Calu3 (cell line): ENCODE results near the gene MYLK. TPM values are rescaled to one million over a fixed set of nuclear protein-coding genes. Genes with fewer than 3 reads are reported as not detected.

Experiments
- BruUV-seq: library from RNA; stranded (reverse); fragments of 400-500 nt; replicated peaks from 2 replicates; lab custom pipeline; 2021; lab: Mats Ljungman, UMichigan
- CTCF ChIA-PET: fragments of 300-600 bp; sonication (Branson Sonifier 250); formaldehyde crosslinking; loops from one replicate; lab custom pipeline; 2022; ENCODE audit warnings: antibody characterized with exemption; lab: Charles Lee
- DNase-seq: peaks from one replicate; pipeline ENCODE4 v3.0.0; 2022
- H3K27ac Mint-ChIP-seq: one replicate; pipeline ENCODE4 v1.8.0; 2022; ENCODE audit warnings: mixed read lengths; ENCODE audit not compliant: unreplicated experiment
- H3K27me3 Mint-ChIP-seq: one replicate; pipeline ENCODE4 v1.8.0; 2022; ENCODE audit warnings: mixed read lengths; ENCODE audit not compliant: unreplicated experiment
- H3K36me3 Mint-ChIP-seq: one replicate; pipeline ENCODE4 v1.8.0; 2022; ENCODE audit warnings: mild to moderate bottlenecking, moderate library complexity, mixed read lengths; ENCODE audit not compliant: insufficient read depth, unreplicated experiment
- H3K4me1 Mint-ChIP-seq: one replicate; pipeline ENCODE4 v1.8.0; 2022; ENCODE audit warnings: mild to moderate bottlenecking, low read depth, mixed read lengths; ENCODE audit not compliant: unreplicated experiment
- H3K4me3 Mint-ChIP-seq: one replicate; pipeline ENCODE4 v1.8.0; 2022; ENCODE audit warnings: mild to moderate bottlenecking, low read depth, moderate library complexity, mixed read lengths; ENCODE audit not compliant: unreplicated experiment
- H3K9me3 Mint-ChIP-seq: one replicate; pipeline ENCODE4 v1.8.0; 2022; ENCODE audit warnings: low read depth, mixed read lengths; ENCODE audit not compliant: unreplicated experiment
- intact Hi-C: fragments of 100-400 bp; cut with micrococcal nuclease; formaldehyde crosslinking; loops from one replicate; pipeline ENCODE4 v1.10.0; 2022; ENCODE audit not compliant: unreplicated experiment
- total RNA-seq: library from RNA; stranded (reverse); gene quantifications from 2 replicates; pipeline ENCODE4 v1.2.3, GENCODE V29; 2022
- TF ChIP-seq, protein P1 (sequence below): fragments of 200-600 bp; IDR thresholded peaks from one replicate; pipeline ENCODE4 v1.8.0; 2022; ENCODE audit warnings: antibody characterized with exemption; ENCODE audit not compliant: unreplicated experiment

Gene MYLK
- total RNA-seq, 1 experiment from 2014 or later: 10.7 TPM

GRCh38 chr3:123909785-123910184, 25.7 kb upstream of the MYLK start:
- no TSS peak for BruUV-seq
- intact Hi-C loops: no loop called here
- no peak for DNase-seq
- Mint-ChIP-seq H3K27ac (no peak overlapping the region), H3K4me1 (no peaks in the 10 kb centered on the region), H3K4me3 (no peak overlapping the region), H3K9me3 (no peaks in the 10 kb centered on the region), H3K36me3 (no peaks in the 10 kb centered on the region), H3K27me3 (no peaks in the 10 kb centered on the region)
- TF ChIP-seq, protein P1, sequence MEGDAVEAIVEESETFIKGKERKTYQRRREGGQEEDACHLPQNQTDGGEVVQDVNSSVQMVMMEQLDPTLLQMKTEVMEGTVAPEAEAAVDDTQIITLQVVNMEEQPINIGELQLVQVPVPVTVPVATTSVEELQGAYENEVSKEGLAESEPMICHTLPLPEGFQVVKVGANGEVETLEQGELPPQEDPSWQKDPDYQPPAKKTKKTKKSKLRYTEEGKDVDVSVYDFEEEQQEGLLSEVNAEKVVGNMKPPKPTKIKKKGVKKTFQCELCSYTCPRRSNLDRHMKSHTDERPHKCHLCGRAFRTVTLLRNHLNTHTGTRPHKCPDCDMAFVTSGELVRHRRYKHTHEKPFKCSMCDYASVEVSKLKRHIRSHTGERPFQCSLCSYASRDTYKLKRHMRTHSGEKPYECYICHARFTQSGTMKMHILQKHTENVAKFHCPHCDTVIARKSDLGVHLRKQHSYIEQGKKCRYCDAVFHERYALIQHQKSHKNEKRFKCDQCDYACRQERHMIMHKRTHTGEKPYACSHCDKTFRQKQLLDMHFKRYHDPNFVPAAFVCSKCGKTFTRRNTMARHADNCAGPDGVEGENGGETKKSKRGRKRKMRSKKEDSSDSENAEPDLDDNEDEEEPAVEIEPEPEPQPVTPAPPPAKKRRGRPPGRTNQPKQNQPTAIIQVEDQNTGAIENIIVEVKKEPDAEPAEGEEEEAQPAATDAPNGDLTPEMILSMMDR: no peak
- CTCF ChIA-PET: no interaction called here

DNA sequence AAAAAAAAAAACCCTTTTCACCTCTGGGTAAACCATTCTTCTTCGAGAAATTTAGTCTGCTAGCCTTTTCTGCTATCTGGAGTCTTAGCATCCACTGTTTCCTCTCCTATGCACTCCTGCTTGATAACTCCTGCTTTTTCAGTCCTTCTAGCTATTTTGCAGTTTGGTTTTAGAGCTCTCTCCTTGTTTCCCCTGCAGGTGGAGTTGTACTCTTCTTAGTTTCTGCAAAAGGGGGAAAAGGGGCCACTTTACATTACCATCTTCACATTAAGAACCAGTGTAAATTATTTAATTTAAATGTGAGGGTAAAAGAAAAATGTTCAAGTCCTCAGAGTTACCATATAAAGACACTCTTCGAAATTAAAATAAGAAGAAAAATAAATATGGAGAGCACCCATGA, 23.6 kb upstream of the MYLK start:
- DNase-seq: no peak
- CTCF ChIA-PET: no interaction called here
- no peaks in the 10 kb centered on the region for H3K36me3 Mint-ChIP-seq
- no peak overlapping the region for H3K27ac Mint-ChIP-seq
- H3K4me3 Mint-ChIP-seq: no peak overlapping the region
- H3K27me3 Mint-ChIP-seq: no peaks in the 10 kb centered on the region
- TF ChIP-seq, protein P1: no peak
- intact Hi-C loops: no loop called here
- BruUV-seq: no TSS peak
- no peaks in the 10 kb centered on the region for H3K4me1 Mint-ChIP-seq
- H3K9me3 Mint-ChIP-seq: no peaks in the 10 kb centered on the region

DNA sequence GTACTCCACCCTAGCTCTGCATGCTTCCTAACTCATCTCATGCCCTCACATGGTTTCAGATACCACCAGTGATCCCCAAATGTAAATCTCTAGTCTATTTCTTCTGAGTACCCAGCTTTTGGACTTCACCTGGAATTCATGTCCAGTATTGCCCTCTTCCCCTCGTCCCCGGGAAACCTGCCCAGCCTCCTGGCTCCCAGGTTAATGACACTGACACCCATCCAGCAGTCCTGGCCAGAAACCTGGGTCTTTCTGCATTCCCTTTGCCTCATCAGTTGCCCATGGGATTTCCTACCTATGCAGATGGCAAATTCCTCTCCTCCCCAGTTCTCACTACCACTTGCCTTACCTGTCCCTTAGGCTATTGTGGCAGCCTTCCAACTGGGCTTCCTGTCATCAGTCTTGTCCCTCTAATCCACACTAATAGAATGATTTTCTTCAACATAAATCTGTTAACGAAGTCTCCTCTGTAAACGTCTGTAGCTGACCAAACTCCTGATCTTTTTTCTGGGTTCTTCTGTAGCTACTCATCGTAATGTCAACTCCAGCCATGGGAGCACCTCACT, 15.3 kb upstream of the MYLK start:
- H3K4me1 Mint-ChIP-seq: peaks cover 8% of the 10 kb centered on the region
- intact Hi-C loops: no loop called here
- H3K27me3 Mint-ChIP-seq: no peaks in the 10 kb centered on the region
- no peak overlapping the region for H3K4me3 Mint-ChIP-seq
- TF ChIP-seq, protein P1: no peak
- no TSS peak for BruUV-seq
- CTCF ChIA-PET: no interaction called here
- H3K9me3 Mint-ChIP-seq: no peaks in the 10 kb centered on the region
- H3K27ac Mint-ChIP-seq: no peak overlapping the region
- DNase-seq: no peak
- H3K36me3 Mint-ChIP-seq: no peaks in the 10 kb centered on the region

DNA sequence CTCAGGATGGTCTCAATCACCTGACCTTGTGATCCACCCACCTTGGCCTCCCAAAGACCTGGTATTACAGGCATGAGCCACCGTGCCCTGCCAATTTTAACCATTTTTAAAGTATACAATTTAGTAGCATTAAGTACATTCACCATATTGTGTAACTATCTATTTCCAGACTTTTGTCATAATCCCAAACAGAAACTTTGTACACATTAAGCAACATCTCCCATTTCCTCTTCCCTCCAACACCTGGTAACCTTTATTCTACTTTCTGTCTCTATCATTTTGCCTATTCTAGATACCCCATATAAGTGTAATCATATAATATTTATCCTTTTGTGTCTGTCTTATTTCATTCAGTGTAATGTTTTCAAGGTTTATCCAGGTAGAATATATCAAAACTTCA, 8.9 kb upstream of the MYLK start:
- TF ChIP-seq, protein P1: no peak
- H3K27me3 Mint-ChIP-seq: no peaks in the 10 kb centered on the region
- no peak overlapping the region for H3K4me3 Mint-ChIP-seq
- BruUV-seq: no TSS peak
- no peaks in the 10 kb centered on the region for H3K4me1 Mint-ChIP-seq
- H3K9me3 Mint-ChIP-seq: peaks cover 5% of the 10 kb centered on the region
- intact Hi-C loops: no loop called here
- H3K36me3 Mint-ChIP-seq: no peaks in the 10 kb centered on the region
- no peak overlapping the region for H3K27ac Mint-ChIP-seq
- CTCF ChIA-PET: no interaction called here
- DNase-seq: no peak
